GM19328 (cell line): ENCODE measurements around the gene LRRC18.

ENCODE experiments used
- ATAC-seq: cut with Tn5 transposase; IDR thresholded peaks from one replicate; pipeline ENCODE4 v1.9.1; 2021; ENCODE audit warnings: mild to moderate bottlenecking, moderate library complexity; ENCODE audit not compliant: unreplicated experiment

Gene LRRC18

DNA sequence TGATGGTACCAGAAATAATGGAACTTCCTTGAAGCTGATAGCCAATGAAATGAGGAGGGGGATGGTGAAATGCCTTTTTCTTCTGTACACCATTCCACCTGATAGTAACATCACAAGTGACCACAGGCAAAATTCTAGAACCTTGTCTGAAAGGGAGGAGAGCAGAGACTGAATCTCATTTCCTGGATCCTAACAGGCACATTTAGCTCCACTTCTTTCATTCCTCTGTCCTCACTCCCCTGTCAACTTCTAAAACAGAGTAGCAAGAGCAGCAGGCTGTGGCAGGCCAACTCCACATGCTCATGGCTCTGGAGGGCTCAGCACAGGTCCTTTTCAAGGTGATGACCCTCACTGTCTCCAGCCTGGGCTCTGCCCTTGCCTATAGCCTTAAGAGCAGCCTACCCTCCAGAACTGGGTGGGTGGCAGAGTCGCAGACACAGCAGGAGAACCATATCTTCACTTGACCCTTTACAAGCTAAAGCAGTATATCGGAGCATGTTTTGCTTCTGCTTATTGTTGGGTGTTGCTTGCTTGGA is at the start of gene LRRC18:
Gene LRRC18 (minus strand): TSS at position 51 of the 536 bp plus-strand sequence. CDS start 25,685 bp downstream, outside the sequence.
- ATAC-seq, result no peak

DNA sequence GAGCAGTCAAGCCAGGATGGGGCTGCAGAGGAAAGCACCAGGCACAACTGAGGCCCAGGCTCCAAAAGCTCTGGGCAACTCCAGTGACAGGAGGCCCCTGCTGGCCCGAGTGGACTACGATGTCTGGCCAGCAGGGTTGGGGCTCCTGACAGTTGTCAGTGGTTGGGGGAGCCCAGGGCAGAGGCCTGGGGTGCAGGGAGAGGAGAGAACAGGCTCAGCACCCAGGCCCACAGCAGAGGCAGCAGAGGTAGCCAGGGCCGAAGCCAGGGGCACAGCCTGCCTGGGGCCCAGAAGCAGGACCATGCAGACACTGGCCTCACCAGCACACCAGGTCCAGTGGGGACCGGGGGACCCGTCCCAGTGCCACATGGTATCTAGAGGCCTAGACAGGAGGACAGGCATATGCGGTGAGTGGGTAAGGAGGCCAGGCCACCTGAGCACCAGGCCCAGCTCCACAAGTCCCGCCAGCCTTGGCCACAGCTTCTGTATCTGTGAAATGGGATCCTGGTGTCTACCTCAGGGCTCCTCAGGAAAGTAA is 46.0 kb upstream of the LRRC18 start:
- no peak for ATAC-seq

DNA sequence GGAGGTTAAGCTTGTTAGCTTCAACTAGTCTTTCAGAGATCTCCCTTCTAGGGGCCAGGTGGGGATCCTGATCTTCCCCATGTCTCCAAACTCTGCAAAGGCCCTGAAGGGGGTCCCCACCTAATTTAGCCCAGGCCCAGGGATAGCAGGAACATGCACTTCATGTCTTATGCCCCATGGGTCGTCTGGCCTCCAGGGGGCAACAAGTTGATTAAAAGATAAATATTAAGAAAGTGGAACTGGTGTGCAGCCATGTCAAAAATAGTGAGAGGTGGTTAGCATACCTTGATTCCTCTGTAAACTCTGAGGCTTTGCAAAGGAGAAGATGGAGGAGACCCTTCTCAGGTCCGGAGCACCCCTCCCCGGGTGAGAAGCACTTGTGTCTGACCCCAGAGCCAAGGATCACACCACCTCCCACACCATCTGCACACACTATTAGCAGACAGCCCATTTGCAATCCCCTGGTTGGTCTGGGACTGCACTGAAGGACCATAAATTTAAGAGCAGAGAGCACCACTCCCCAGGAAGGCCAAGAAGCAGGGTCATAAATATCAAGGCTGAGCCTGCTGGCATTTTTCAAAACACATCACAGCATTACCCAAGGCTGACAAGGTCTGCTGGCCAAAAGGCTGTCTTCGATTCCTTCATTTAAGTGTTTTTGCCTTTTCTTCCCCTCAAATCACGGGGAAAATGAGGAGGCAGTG is 44.2 kb upstream of the LRRC18 start:
- ATAC-seq, result no peak

DNA sequence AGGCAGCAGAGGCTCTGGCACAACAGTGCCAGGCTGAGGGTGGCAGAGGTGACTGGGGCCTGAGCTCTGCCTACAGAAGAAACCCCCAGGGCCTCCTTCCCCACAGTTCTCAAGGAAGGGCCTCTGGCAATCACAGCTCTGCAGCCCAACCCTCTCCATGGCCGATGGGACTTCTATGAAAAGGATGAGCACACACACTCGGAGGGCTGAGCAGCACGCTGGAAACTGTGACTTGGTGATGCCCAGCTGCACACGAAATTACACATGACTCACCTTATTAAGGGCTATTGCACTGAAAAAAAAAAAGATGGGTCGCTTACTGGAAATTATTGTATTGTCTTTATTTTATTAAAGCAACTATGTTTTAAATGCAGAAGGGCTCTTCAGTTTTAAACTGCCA is 42.9 kb upstream of the LRRC18 start:
- ATAC-seq, result no peak

DNA sequence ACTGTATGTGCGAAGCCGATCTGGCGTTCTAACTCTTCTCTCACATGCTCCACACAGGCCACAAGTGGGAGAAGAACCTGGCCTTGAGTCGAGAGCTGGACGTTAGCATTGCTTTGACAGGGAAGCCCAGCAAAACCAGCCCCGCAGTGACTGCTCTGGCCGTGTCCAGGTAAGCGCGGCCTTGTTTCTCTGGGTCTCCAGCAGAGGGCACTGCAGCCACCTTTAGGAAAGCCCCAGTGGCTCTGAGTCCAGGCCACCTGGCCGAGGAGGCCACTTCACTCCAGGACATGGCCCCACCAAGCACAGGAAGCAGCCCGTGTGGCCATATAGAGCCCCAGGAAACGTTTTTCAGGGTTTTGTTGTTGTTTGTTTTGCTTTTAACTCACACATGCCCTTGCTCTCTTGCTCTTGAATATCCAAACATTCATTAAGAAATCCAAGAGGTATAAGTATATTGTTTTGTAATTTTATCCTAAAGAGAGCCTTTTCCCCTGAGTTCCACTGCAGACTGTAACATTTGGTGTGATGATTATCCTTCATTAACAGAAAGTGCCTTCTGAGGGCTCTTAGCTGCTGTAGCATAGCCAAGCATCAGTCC is 41.8 kb upstream of the LRRC18 start:
- no peak for ATAC-seq

DNA sequence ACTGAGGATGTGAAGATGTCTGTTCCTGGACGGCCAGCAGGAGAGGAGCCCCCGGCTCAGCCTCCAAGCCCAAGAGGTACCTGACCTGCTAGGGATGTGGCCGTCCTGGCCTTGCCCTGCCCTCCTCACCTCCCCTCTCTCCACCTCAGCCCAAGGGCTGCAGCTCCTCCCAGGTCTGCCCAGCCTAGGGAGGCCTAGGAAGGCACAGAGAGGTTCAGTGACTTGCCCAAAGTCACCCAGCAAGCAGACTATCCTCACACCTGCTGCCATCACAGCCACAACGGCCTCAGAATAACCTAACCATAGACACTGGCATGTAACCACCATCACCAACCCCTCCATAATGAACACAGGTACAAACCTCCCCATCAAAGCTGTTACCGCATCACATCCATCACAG is 38.7 kb upstream of the LRRC18 start:
- no peak for ATAC-seq

DNA sequence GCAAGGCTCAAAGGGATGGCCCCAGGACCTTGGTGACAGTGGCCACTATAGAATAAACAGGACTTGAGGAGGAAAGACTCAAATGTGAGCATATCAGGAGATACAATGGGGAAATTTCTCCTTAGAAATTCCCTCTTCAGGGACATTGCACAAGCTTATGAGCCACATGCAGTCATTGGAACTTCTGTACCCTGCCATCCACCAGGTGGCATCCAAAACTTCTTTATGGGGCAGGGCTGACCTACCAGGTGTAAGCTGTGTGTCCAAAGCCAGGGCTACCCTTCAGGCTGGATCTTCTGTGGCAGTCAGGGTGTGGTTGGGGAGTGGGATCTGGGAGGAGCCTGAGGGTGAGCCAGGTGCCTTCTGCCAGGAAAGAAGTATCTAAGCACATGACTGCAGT is 36.6 kb upstream of the LRRC18 start:
- ATAC-seq, result no peak

DNA sequence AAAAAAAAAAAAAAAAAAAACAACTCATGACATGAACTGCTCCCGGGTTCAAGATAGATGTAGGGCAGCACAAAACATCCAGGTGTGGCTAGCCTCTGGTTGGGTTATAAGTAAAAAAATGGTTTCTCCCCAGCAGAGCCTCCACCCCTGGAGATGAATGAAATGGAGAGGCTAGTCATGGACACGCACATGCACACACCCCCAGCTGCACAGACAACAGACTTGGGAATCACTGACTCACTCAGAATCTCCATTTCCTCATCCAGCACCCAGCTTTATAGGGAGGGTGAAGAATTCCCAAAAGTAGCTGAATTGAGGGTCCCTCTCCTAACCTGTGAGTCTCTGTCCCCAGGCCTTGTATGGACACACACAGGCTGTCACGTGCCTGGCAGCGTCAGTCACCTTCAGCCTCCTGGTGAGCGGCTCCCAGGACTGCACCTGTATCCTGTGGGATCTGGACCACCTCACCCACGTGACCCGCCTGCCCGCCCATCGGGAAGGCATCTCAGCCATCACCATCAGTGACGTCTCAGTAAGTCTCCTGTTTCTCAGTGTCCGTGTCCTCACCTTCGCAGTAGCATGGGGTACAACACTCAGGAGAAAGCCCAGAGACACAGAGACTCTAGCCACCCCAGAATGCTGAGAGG is 35.0 kb upstream of the LRRC18 start:
- ATAC-seq, result no peak

DNA sequence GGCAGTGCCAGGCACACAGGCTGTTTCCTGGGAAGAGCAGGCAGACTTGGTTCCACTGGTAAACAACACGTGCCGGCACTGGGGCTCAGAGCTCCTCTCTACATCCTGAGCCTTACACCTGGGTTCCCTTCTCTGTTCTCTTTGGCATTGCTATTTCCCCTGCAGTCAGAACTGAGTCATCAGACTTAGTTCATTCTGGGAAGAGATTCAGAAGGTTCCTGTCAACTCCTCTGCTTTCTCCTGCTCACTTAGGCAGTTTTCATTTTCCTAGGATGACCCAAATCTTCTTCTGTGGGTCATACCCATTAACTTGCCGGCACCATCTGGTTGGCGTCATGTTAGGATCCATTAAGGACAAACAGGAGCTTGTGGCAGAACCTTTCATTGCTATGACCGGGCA is 33.4 kb upstream of the LRRC18 start:
- no peak for ATAC-seq

DNA sequence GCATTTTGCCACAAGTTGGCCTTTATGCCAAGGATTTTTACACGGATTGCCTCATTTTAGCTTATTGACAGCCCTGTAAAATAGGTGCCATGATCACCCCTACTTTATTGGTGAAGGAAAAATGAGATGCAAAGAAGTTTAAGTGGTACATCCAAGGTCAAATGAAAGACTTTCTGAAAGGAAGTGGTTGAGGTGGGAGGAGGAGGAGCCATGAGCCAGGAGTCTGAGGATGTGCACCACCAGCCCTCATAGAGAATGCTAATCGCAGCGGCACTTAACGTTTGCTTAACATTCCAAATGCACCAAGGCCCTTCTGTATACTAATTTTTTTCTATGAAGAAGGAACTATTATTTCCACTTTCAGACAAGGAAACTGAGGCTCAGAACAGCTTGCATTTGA is 31.0 kb upstream of the LRRC18 start:
- ATAC-seq, result no peak

DNA sequence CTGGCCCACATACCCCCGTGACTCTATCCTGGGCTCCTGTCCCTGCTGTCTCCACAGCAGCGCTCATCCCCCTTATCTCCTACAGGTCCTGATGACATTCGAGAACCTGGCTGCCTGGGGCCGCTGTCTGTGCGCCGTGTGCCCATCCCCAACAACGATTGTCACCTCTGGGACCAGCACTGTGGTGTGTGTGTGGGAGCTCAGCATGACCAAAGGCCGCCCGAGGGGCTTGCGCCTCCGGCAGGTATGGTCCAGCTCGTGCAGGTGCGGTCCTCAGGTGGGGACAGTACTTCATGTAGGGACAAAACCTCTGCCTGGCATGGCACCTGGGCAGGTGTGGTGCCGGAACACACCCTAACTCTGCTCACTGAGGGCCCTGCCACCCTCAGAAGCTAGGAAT is 30.4 kb upstream of the LRRC18 start:
- no peak for ATAC-seq

DNA sequence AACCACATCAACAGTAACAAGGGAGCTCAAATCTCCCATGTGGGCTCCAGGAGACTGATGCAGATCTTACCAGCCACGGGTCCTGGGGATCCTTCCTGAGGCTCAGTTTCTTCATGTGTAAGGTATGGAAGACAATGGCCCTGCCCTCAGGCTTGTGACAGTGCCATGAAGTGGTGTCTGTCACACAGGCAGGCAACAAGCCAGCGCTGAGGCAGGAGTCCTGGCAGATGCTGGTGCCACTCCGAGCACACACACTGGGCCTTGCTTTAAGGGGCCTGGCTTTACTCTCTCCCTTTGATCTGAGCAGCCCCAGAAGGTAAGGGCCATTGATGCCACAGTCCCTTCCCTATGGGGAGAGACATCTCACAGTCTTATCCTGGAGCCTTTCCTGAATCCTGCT is 28.4 kb upstream of the LRRC18 start:
- no peak for ATAC-seq

DNA sequence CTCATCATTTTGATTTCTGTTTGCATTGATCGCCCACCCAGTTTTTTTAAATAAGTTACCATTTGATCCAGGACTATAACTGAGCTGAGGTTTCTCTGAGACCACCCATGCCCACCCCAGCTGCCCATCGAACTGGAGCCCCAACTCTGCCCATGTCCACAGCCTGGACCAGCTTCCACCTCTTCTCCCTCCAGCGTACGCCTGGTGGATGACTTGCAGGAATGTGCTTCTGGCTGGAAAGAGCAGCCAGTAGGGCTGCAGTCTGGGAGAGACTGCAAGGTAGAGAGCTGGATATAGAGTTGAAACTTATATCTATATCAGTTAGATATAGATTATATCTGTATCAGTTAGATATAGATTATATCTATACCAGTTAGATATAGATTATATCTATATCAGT is 25.8 kb upstream of the LRRC18 start:
- ATAC-seq, result no peak

DNA sequence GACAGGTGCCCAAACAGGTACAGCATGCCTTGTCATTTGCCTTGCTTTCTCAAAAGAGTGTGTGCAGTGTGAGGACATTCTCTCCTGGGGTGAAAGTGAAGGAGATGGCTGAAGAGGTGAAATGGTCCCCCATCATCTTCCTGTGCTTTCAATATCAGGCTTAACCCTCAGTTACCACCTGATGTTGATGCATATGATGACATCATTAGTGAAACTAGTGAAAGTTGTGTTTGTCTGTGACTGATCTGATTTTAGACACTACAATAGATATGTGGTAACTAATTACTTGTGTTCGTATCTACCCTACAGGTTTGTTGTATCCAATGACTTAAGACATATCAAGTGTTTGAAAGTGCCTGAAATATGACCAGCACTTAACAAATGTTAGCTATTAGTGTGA is 24.4 kb upstream of the LRRC18 start:
- no peak for ATAC-seq

DNA sequence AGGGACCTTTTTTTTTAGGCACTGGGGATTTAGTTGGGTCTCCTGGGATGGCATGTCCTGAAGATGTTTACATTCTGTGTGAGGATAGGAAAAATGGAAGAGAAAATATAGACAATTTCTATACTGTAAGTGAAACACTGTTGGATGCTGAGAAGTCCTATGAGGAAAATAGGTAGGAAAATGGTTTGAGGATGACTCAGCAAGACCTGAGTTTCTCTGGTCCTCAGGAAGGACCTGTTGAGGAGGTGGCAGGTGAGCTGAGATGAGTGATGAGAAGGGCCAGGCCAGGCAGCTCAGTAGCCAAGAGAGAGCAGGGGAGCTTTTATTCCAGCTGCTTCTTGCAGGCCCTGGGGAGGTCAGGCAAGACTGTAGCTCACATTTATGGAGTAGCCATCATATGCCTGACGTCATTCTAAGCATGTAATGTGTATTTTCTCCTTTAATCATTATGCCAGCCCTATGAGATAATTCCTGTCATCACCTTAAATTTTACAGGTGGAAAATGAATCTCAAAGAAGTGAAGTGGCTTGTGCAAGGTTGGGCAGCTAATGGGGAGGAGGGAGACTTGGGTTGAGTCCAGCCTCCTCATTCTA is 19.1 kb upstream of the LRRC18 start:
- no peak for ATAC-seq

DNA sequence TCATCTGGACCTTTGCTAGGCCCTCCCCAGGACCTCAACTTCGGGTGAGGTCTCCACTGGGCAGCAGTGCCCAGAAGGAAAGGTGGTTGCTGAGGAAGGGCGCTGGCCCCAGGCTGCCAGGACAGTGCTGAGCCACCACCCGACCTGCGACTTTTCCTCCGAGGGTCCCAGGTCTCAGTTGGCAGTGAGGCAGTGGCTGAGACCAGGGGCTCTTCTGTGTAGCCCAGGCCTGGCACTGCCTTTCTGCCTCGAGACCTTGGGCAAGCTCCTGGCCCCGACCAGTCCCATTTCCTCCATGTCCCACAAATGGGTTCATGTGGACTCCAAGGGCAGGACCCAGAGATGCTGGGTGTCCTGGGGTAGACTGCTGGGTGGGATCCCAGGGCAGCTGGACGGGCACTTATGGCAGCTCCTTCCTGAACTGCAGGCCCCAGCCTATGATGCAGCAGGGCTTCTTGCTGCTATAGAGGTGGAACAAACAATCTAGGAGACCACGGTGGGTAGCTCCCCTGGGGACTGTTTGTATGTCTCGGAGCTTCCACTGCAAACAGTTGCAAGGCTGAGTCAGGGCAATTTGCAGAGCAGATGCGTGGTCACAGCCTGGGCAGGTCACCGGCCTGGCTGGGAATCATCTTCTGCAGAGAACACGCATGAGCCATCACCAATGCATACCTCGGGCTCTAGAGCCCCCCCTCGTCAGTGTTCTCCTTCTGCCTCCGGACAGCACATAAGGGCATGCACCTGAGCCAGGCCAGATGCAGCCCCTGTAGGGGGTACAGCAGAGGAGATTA is 17.9 kb upstream of the LRRC18 start:
- ATAC-seq, result no peak

DNA sequence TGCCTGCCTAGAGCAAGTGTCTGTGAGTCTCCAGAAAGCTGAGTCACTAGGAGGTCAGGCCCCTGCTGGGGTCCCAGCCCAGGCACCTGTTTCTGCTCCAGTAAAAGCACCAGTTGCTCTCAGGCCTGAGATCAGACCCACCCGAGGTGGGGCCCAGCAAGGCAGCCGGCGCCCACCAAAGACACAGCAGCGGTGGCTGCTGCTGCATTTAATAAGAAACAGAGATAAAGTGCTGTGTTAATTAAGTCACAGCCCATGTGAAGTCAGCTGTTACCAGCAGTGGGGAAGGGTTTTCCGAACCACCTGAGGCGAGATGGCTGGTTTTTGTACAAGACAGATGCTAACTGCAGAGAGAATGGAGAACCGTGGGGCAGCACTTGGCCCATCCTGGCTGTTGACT is 12.1 kb upstream of the LRRC18 start:
- no peak for ATAC-seq

DNA sequence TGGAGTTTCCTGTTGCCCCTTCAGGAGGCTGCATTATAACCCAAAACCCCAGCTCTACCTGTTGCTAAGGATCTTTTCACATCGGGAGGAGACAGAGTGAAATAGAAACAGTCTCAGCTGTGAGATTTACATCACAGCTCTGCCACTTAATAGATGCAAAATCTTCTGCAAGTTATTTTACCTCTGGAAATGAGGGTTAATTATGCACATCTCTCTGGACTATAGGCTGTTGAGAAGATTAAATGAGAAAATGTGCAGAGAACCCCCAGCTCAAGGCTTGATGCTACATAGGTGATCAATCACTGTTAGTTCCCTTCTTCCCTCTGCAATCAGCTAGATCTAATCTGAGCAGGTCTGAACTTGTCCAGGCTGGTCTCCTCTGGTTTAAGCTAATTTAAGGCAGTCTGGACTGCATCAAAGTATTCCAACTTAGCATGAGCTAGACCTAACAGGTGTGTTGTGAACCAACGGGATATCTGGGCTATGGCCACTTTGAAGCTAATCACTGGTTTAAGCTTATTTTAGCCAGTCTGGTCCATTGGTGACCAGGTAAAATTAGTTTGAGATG is 8.9 kb upstream of the LRRC18 start:
- no peak for ATAC-seq

DNA sequence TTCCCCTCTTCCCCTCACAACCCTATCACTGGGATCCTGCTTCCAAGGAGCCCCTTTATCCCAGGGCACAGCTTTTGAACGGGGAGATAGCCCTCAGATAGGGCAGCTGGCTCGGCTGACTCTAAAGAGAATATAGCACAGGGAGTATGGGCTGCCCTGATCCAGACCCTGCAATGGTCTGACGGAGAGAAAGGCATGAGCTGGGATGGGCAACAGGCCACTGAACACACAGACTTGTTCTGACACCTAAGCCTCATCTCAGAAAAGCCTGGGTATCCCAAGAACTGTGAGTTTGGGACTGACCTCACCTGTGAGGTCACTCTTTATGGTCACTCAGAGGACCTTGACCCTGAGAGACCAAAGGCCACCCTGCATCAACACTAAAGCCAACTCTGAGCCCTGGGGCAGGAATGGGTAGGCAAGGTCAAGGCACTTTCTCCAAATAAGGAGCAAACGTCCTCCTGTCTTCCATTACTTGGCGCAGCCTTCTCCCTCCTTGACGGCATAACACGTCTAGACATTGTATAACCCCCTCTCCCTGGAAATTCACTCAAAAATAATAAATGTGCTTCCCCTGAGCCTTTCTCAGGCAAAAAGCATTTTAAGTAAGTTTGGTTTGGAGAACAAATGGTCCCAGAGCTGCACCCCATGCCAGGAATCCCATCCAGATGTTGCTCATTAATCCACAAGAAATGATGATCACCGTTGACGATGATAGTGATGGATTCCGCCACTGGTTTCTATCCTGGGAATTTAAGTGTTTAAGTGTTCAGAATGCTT is 8.2 kb upstream of the LRRC18 start:
- ATAC-seq, result no peak
